Endodermal cell (in vitro differentiated cells): ENCODE measurements around the gene NLRC4. TPM values are rescaled to one million over a fixed set of nuclear protein-coding genes. Genes with fewer than 3 reads are reported as not detected.

ENCODE experiments used
- DNase-seq: peaks from one replicate; pipeline ENCODE4 v3.0.0-alpha.2; 2017
- H3K27ac ChIP-seq: 2 replicates; pipeline ENCODE4 v1.5.1; 2013; ENCODE audit warnings: mild to moderate bottlenecking, low read depth, low read length, moderate library complexity
- H3K27me3 ChIP-seq: 2 replicates; pipeline ENCODE4 v1.6.1; 2013; ENCODE audit warnings: mild to moderate bottlenecking, low read length, moderate library complexity; ENCODE audit not compliant: insufficient read depth, control insufficient read depth, poor library complexity, severe bottlenecking
- H3K36me3 ChIP-seq: 2 replicates; pipeline ENCODE4 v1.7.0; 2013; ENCODE audit warnings: mild to moderate bottlenecking, low read length, moderate library complexity; ENCODE audit not compliant: control insufficient read depth, insufficient read depth
- H3K4me1 ChIP-seq: one replicate; pipeline ENCODE4 v1.7.0; 2013; ENCODE audit warnings: low read length; ENCODE audit not compliant: control insufficient read depth, insufficient read depth
- H3K4me3 ChIP-seq: 2 replicates; pipeline ENCODE4 v1.5.1; 2013; ENCODE audit warnings: mild to moderate bottlenecking, low read length, moderate library complexity
- H3K9ac ChIP-seq: 2 replicates; pipeline ENCODE4 v1.6.1; 2013; ENCODE audit warnings: mild to moderate bottlenecking, low read length, moderate library complexity; ENCODE audit not compliant: poor library complexity, severe bottlenecking; ENCODE audit errors: extremely low read depth
- H3K9me3 ChIP-seq: 2 replicates; pipeline ENCODE4 v1.6.1; 2013; ENCODE audit warnings: mild to moderate bottlenecking, low read length, moderate library complexity; ENCODE audit not compliant: control insufficient read depth
- H3K27ac Mint-ChIP-seq: 2 replicates; pipeline ENCODE4 v1.8.0; 2020; ENCODE audit warnings: mixed read lengths
- H3K27me3 Mint-ChIP-seq: 2 replicates; pipeline ENCODE4 v1.8.0; 2021; ENCODE audit warnings: mild to moderate bottlenecking, mixed read lengths; ENCODE audit not compliant: insufficient read depth
- H3K36me3 Mint-ChIP-seq: 2 replicates; pipeline ENCODE4 v1.8.0; 2020; ENCODE audit warnings: low read depth, mixed read lengths
- H3K4me1 Mint-ChIP-seq: 2 replicates; pipeline ENCODE4 v1.8.0; 2020; ENCODE audit warnings: mixed read lengths
- H3K4me3 Mint-ChIP-seq: 2 replicates; pipeline ENCODE4 v1.8.0; 2020; ENCODE audit warnings: mild to moderate bottlenecking, moderate library complexity, mixed read lengths
- H3K9me3 Mint-ChIP-seq: 2 replicates; pipeline ENCODE4 v1.8.0; 2020; ENCODE audit warnings: mild to moderate bottlenecking, mixed read lengths
- CTCF ChIP-seq: fragments of 200-600 bp; sonication (generic); conservative IDR thresholded peaks from 2 replicates; pipeline ENCODE4 v1.5.0; 2021; ENCODE audit warnings: antibody characterized with exemption, mild to moderate bottlenecking
- WGBS, 2 experiments: methylation state at CpG; one replicate each; pipeline versions ENCODE4 v1.1.5 to v1.1.7; 2013; ENCODE audit warnings: missing lambda C conversion rate in 2 of 2, mixed read lengths in 1 of 2; ENCODE audit not compliant: insufficient coverage in 1 of 2, insufficient read length in 1 of 2; 5-methylcytosine and 5-hydroxymethylcytosine counted together
- total RNA-seq, 2 donors: library from RNA; stranded (reverse); fragmentation: NEBNext Ultra II Directional in 1 of 2; extraction: Animal tissue kit (Norgen Biotek cat#: 25700) in 1 of 2; gene quantifications; 2 replicates in 1 of 2; 3 replicates in 1 of 2; pipeline ENCODE4 v1.2.1, GENCODE V29; 2021

Gene NLRC4
- total RNA-seq, 2 donors from 2014 or later, result not detected

- Histone ChIP-seq H3K27me3 (no peaks in the 10 kb centered on the region), H3K27ac (no peak overlapping the region), H3K9me3 (no peaks in the 10 kb centered on the region), H3K36me3 (no peaks in the 10 kb centered on the region), H3K4me1 (no peaks in the 10 kb centered on the region), H3K4me3 (no peak overlapping the region), H3K9ac (no peak overlapping the region)
- DNase-seq, result no peak
- H3K27me3 Mint-ChIP-seq, result no peaks in the 10 kb centered on the region
- H3K9me3 Mint-ChIP-seq, result no peaks in the 10 kb centered on the region
- no peak overlapping the region for H3K27ac Mint-ChIP-seq
- no peaks in the 10 kb centered on the region for H3K4me1 Mint-ChIP-seq
- H3K36me3 Mint-ChIP-seq, result no peaks in the 10 kb centered on the region
- 83 to 87% methylated on average over 9 to 11 of the region's 13 CpGs for WGBS, 2 experiments
- TF ChIP-seq CTCF, result no peak
- no peak overlapping the region for H3K4me3 Mint-ChIP-seq
Measured at GRCh38 chr2:32258242-32258641, 6.4 kb downstream of the NLRC4 start.

- Mint-ChIP-seq H3K27me3 (peaks cover 5% of the 10 kb centered on the region), H3K4me1 (no peaks in the 10 kb centered on the region), H3K36me3 (no peaks in the 10 kb centered on the region), H3K4me3 (no peak overlapping the region), H3K9me3 (no peaks in the 10 kb centered on the region), H3K27ac (no peak overlapping the region)
- Histone ChIP-seq H3K36me3 (no peaks in the 10 kb centered on the region), H3K9ac (no peak overlapping the region), H3K27me3 (no peaks in the 10 kb centered on the region), H3K27ac (no peak overlapping the region), H3K4me1 (no peaks in the 10 kb centered on the region), H3K4me3 (no peak overlapping the region), H3K9me3 (no peaks in the 10 kb centered on the region)
- TF ChIP-seq CTCF, result no peak
- no peak for DNase-seq
- WGBS, 2 experiments, result 88 to 96% methylated on average over 8 to 10 of the region's 10 CpGs
Measured at GRCh38 chr2:32250290-32250689, 14.4 kb downstream of the NLRC4 start.

DNA sequence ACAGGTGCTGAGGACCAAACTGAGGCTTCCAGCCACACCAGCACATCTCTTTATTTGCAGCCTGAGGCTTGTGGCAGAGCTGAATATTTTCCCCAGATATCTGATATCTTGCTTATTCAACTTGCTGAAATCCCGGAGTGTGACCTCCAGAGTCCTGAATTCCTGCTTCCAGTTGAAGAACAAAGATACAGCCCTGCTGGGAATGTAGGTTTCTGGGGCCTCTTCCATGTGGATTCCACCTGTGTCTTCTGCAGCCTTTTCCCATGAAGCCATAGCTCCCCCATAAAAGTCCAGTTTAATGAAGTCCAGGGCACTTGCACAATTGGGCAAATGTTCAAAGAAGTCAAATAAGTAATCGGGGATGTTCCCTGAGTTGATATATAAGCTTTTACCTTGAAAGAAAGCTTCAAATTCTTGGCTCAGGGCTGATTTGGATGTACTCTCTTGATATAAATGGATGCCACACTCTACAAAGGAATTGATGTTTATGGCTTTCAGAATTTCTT, 14.9 kb downstream of the NLRC4 start:
- Mint-ChIP-seq H3K4me1 (no peaks in the 10 kb centered on the region), H3K4me3 (no peak overlapping the region), H3K9me3 (no peaks in the 10 kb centered on the region), H3K27me3 (peaks cover 5% of the 10 kb centered on the region), H3K36me3 (no peaks in the 10 kb centered on the region), H3K27ac (no peak overlapping the region)
- no peaks in the 10 kb centered on the region for H3K4me1 ChIP-seq
- 80 to 87% methylated on average over 1 to 2 of the region's 2 CpGs for WGBS, 2 experiments
- no peak for DNase-seq
- H3K36me3 ChIP-seq, result no peaks in the 10 kb centered on the region
- no peaks in the 10 kb centered on the region for H3K27me3 ChIP-seq
- no peak overlapping the region for H3K27ac ChIP-seq
- no peak for TF ChIP-seq CTCF
- H3K9ac ChIP-seq, result no peak overlapping the region
- no peaks in the 10 kb centered on the region for H3K9me3 ChIP-seq
- no peak overlapping the region for H3K4me3 ChIP-seq
